Vagina (tissue), 2 donors: Measurements from ENCODE around the gene DDX3X.
"Not testable (repeated sequence)": the region's sequence is repeated elsewhere in the genome, so short reads cannot be mapped to it uniquely, and the experiment has no call there.

Experiments used
- POLR2A ChIP-seq, 2 donors: fragments of 450-650 bp; IDR thresholded peaks; one replicate each; pipeline ENCODE4 v1.6.1; 2017; ENCODE audit warnings: antibody characterized with exemption in 2 of 2, mild to moderate bottlenecking in 2 of 2, moderate library complexity in 2 of 2
- POLR2AphosphoS5 ChIP-seq, 2 donors: sonication (generic); formaldehyde crosslinking; IDR thresholded peaks; one replicate each; pipeline ENCODE4 v1.9.0; 2017; ENCODE audit warnings: antibody characterized with exemption in 2 of 2, mild to moderate bottlenecking in 2 of 2, low read depth in 1 of 2; ENCODE audit not compliant: insufficient read depth in 1 of 2
- TF ChIP-seq, protein P1 (sequence below), 3 experiments: fragments of 450-650 bp in 2 of 3; fragments of 200-600 bp in 1 of 3; sonication (generic) in 1 of 3; IDR thresholded peaks; one replicate each; pipeline ENCODE4 v1.5.1; 2017 to 2019; ENCODE audit warnings: antibody characterized with exemption in 3 of 3, mild to moderate bottlenecking in 2 of 3, moderate library complexity in 2 of 3

DNA sequence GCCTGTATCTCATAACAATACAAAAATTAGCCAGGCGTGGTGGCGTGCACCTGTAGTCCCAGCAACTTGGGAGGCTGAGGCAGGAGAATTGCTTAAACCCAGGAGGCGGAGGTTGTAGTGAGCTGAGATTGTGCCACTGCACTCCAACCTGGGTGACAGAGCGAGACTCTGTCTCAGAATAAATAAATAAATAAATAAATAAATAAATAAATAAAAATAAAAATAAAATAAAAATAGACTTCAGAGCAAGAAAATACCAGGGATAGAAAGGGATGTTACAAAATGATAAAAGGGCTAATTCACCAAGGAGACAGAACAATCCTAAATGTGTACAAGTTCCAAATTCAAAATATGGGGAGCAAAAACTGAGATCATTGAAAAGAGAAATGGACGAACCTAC lies 37.6 kb downstream of the DDX3X start:
- TF ChIP-seq, protein P1, sequence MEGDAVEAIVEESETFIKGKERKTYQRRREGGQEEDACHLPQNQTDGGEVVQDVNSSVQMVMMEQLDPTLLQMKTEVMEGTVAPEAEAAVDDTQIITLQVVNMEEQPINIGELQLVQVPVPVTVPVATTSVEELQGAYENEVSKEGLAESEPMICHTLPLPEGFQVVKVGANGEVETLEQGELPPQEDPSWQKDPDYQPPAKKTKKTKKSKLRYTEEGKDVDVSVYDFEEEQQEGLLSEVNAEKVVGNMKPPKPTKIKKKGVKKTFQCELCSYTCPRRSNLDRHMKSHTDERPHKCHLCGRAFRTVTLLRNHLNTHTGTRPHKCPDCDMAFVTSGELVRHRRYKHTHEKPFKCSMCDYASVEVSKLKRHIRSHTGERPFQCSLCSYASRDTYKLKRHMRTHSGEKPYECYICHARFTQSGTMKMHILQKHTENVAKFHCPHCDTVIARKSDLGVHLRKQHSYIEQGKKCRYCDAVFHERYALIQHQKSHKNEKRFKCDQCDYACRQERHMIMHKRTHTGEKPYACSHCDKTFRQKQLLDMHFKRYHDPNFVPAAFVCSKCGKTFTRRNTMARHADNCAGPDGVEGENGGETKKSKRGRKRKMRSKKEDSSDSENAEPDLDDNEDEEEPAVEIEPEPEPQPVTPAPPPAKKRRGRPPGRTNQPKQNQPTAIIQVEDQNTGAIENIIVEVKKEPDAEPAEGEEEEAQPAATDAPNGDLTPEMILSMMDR (IDR thresholded peaks at IDR 0.05): not testable (repeated sequence)
- TF ChIP-seq POLR2AphosphoS5 (IDR thresholded peaks at IDR 0.05; ENCODE audit: insufficient read depth in 1 of 2, low read depth in 1 of 2); POLR2A (IDR thresholded peaks at IDR 0.05): not testable (repeated sequence)
